Measurements from ENCODE around the gene ST6GALNAC6. TPM values are rescaled to one million over a fixed set of nuclear protein-coding genes. Genes with fewer than 3 reads are reported as not detected.
A peak's percentile ranks its signal among the peaks of the same experiment; 100 is the strongest.

ST6GALNAC6 gene
- total RNA-seq, 1 experiment from 2014 or later: 16.5 TPM

DNA sequence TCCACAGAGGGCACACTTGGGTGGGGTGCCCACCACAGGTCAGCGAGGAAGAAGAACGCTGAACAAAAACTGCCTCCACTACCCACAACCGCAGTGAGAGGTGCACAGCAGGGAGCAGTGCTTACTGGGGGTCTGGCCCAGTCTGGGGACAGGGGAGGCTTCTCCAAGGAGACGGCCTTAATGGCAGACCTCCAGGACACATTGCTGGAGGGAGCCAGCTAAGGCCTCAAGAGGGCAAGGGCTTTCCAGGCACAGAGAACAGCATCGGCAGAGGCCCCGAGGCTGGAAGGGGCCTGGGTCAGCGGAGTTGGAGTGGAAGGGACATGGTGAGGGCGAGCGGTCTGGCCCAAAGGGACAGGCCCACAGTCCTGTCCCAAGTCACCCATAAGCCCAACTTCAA is 46.5 kb upstream of the ST6GALNAC6 start:
- Mint-ChIP-seq H3K36me3 (ENCODE audit: insufficient read depth, unreplicated experiment) (peaks cover 7% of the 10 kb centered on the region), H3K27ac (ENCODE audit: low read depth, unreplicated experiment) (no peak overlapping the region), H3K4me3 (ENCODE audit: unreplicated experiment) (no peak overlapping the region), H3K9me3 (ENCODE audit: unreplicated experiment) (no peaks in the 10 kb centered on the region), H3K4me1 (ENCODE audit: insufficient read depth, unreplicated experiment) (peaks cover 11% of the 10 kb centered on the region), H3K27me3 (ENCODE audit: insufficient read depth, unreplicated experiment) (no peaks in the 10 kb centered on the region)
- DNase-seq (ENCODE audit: unreplicated experiment): no peak
- ChIA-PET CTCF (interaction anchor here (0.6 to 10.2 kb wide), 2 partner anchors 89 to 135 kb away, joined by 4 to 172 read pairs; no protein-coding TSS in a partner anchor), POLR2A (no interaction called here)
- intact Hi-C loops (cut with micrococcal nuclease): no loop called here
- BruUV-seq (replicated peaks): no TSS peak
- no peak for TF ChIP-seq CTCF (IDR thresholded peaks at IDR 0.05; ENCODE audit: unreplicated experiment)

DNA sequence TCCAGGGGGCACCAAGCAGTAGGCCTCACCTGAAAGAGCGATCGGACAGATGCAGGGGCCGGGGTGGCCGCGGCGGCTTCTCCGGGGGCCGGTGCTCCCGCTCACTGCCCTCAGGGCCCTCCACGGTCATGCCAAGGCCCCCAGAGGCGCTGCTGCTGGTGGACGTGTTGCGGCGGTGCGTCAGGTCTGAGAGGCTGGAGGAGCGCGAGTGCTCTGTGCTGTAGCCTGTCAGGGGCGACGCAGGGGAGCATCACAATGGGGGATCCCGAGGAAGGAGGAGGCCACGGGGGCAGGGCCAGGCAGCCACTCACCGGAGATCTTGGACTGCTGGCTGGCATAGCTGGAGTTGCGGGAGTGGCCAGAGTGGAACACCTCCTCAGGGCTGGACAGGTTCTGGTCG is 45.9 kb upstream of the ST6GALNAC6 start:
- BruUV-seq (replicated peaks): no TSS peak

DNA sequence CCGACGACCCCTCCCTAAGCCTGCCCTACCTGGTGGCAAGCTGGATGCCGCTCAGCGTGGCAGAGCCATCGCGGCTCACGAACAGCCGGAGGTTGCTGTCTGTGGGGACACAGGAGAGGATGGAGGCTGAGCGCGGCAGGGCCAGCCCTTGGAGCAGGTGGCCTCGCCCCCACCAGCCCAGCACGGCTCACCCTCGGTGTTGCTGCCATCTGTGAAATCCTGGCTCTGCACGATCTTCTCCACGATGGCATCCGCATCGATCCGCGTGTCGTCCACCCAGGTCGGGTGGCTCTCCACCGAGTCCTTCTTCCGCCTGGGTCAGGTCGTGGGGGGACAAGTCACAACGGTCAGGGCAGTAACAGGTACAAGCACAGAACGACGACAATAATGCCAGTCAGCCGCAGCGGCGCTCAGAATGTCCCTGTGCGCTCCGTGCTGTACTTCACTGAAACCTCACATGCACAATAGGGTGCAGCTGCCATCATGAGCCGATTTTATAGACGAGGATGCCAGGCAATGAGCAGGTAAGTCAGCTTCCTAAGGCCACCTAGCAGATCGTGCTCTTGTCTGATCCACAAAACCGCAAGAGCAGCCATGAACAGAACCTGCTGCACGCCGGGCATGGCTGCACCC is 45.3 kb upstream of the ST6GALNAC6 start:
- ChIA-PET CTCF (interaction anchor here (0.7 to 10.2 kb wide), 17 partner anchors 10 to 180 kb away, joined by 3 to 172 read pairs (median 8); no protein-coding TSS in a partner anchor), POLR2A (interaction anchor here (0.6 to 4.0 kb wide), 5 partner anchors 9 to 123 kb away, joined by 3 to 19 read pairs (median 5); partner anchors contain the start of gene NAIF1)
- TF ChIP-seq CTCF (IDR thresholded peaks at IDR 0.05; ENCODE audit: unreplicated experiment): no peak
- H3K27me3 Mint-ChIP-seq (ENCODE audit: insufficient read depth, unreplicated experiment): no peaks in the 10 kb centered on the region
- peaks cover 7% of the 10 kb centered on the region for H3K36me3 Mint-ChIP-seq (ENCODE audit: insufficient read depth, unreplicated experiment)
- DNase-seq (ENCODE audit: unreplicated experiment): no peak
- no TSS peak for BruUV-seq (replicated peaks)
- no peak overlapping the region for H3K4me3 Mint-ChIP-seq (ENCODE audit: unreplicated experiment)
- intact Hi-C loops (cut with micrococcal nuclease): no loop called here
- no peak overlapping the region for H3K27ac Mint-ChIP-seq (ENCODE audit: low read depth, unreplicated experiment)
- H3K9me3 Mint-ChIP-seq (ENCODE audit: unreplicated experiment): no peaks in the 10 kb centered on the region
- H3K4me1 Mint-ChIP-seq (ENCODE audit: insufficient read depth, unreplicated experiment): peaks cover 11% of the 10 kb centered on the region

More for the DNA sequence above, 45.9 kb upstream of the ST6GALNAC6 start:
- Mint-ChIP-seq H3K4me1 (ENCODE audit: insufficient read depth, unreplicated experiment) (peaks cover 11% of the 10 kb centered on the region), H3K9me3 (ENCODE audit: unreplicated experiment) (no peaks in the 10 kb centered on the region), H3K36me3 (ENCODE audit: insufficient read depth, unreplicated experiment) (peaks cover 7% of the 10 kb centered on the region), H3K27ac (ENCODE audit: low read depth, unreplicated experiment) (no peak overlapping the region), H3K4me3 (ENCODE audit: unreplicated experiment) (no peak overlapping the region), H3K27me3 (ENCODE audit: insufficient read depth, unreplicated experiment) (no peaks in the 10 kb centered on the region)
- no peak for TF ChIP-seq CTCF (IDR thresholded peaks at IDR 0.05; ENCODE audit: unreplicated experiment)
- ChIA-PET CTCF (interaction anchor here (0.6 to 10.2 kb wide), 4 partner anchors 9 to 135 kb away, joined by 4 to 172 read pairs (median 54); no protein-coding TSS in a partner anchor), POLR2A (no interaction called here)
- intact Hi-C loops (cut with micrococcal nuclease): no loop called here
- no peak for DNase-seq (ENCODE audit: unreplicated experiment)

DNA sequence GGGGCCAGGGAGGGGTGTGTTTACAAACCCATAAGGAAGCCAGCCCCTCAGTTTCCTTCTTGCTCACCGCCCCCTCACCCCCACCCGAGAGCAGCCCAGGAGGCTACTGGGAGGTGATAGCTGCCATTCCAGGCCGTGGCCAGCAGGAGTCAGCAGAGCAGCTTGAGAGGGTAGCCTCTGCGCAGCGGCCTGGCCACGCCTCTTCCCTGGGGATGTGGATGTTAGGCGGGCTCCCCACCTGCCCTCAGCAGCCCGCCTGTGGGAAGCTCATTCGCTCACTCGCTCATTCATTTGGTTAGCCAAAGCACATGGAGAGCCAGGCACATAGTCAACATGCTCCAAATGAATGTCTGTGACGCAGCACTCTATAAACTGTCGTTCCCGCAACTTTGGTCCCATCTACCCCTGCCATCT is 44.3 kb upstream of the ST6GALNAC6 start:
- H3K4me3 Mint-ChIP-seq (ENCODE audit: unreplicated experiment): no peak overlapping the region
- POLR2A ChIA-PET: interaction anchor here (0.6 to 4.0 kb wide), 6 partner anchors 22 to 123 kb away, joined by 3 to 19 read pairs (median 4); partner anchors contain the start of gene NAIF1
- CTCF ChIA-PET: interaction anchor here (0.5 to 10.2 kb wide), 37 partner anchors 11 to 1196 kb away, joined by 3 to 172 read pairs (median 4); partner anchors contain the start of gene EEIG1
- no TSS peak for BruUV-seq (replicated peaks)
- intact Hi-C loops (cut with micrococcal nuclease): loop anchor here (1.0 kb wide), 3 partner anchors 92 to 174 kb away; no protein-coding TSS in a partner anchor
- H3K4me1 Mint-ChIP-seq (ENCODE audit: insufficient read depth, unreplicated experiment): peaks cover 11% of the 10 kb centered on the region
- no peak overlapping the region for H3K27ac Mint-ChIP-seq (ENCODE audit: low read depth, unreplicated experiment)
- H3K27me3 Mint-ChIP-seq (ENCODE audit: insufficient read depth, unreplicated experiment): no peaks in the 10 kb centered on the region
- peaks cover 9% of the 10 kb centered on the region for H3K36me3 Mint-ChIP-seq (ENCODE audit: insufficient read depth, unreplicated experiment)
- H3K9me3 Mint-ChIP-seq (ENCODE audit: unreplicated experiment): no peaks in the 10 kb centered on the region
- DNase-seq (ENCODE audit: unreplicated experiment): peak; percentile 73
- TF ChIP-seq CTCF (IDR thresholded peaks at IDR 0.05; ENCODE audit: unreplicated experiment): peak; percentile 91

Measured in MCF 10A (cell line).